Inferior parietal cortex (tissue), 1 donor: Measurements from ENCODE around the gene PITHD1.
"Not testable (repeated sequence)": the region's sequence is repeated elsewhere in the genome, so short reads cannot be mapped to it uniquely, and the experiment has no call there.

Source experiments
- DNase-seq: peaks from one replicate; pipeline ENCODE4 v3.0.0-alpha.2; 2016; ENCODE audit errors: extremely low spot score

The PITHD1 gene

GRCh38 chr1:23825762-23826522 is 47.7 kb downstream of the PITHD1 start:
- DNase-seq: peak; percentile 44

DNA sequence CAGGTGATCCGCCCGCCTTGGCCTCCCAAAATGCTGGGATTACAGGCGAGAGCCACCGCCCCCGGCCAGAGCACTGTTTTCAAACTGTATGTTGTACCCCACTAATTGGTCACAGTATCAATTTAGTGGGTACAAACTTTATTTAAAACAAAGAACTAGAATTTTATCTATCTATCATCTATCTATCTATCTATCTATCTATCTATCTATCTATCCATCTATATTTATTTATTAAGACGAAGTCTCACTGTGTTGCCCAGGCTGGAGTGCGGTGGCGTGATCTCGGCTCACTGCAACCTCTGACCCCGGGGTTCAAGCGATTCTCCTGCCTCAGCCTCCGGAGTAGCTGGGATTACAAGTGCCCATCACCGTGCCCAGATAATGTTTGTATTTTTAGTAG is 48.4 kb downstream of the PITHD1 start:
- not testable (repeated sequence) for DNase-seq

DNA sequence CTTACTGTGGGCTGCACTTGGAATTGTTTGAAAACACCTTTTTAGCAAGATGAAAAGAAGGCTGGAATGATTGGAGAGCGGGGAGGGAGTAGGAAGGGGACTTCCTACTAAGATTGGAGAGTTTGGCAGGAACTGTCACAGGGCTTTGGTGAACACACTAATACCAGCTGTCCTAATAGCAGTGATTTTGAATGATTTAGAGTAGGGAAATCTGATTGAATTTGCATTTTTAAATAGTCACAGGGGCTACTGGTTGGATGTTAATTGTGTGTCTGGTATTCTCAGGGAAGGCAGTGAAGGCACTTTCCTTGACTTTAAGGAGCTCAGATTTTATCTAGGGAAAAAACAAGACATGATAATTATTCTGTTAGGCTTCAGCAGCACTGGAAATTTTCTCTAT is 49.5 kb downstream of the PITHD1 start:
- DNase-seq: no peak

- DNase-seq: not testable (repeated sequence)
These were observed 55.9 kb downstream of the PITHD1 start for GRCh38 chr1:23834156-23834555.

DNA sequence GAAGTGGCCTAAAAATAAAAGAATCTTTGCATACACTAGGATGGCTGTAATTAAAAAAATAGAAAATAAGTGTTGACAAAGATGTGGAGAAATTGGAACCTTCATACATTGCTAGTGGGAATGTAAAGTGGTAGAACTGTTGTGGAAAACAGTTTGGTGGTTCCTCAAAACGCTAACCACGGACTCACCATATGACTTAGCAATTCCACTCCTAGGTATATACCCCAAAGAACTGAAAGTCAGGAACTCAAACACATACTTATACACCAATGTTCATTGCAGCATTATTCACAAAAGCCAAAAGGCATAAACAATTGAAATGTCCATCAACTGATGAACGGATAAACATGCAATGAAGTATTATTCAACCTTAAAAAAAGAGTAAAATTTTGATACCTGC is 57.8 kb downstream of the PITHD1 start:
- DNase-seq: no peak
